Activated gamma-delta T cell treated with Interleukin-2 at 50 U/mL for 16 hours (primary cell): ENCODE measurements around the gene MCAT.
"Not testable (repeated sequence)": the region's sequence is repeated elsewhere in the genome, so short reads cannot be mapped to it uniquely, and the experiment has no call there.

Experiments
- DNase-seq: peaks from one replicate; pipeline ENCODE4 v3.0.0-alpha.2; 2020

Gene MCAT

DNA sequence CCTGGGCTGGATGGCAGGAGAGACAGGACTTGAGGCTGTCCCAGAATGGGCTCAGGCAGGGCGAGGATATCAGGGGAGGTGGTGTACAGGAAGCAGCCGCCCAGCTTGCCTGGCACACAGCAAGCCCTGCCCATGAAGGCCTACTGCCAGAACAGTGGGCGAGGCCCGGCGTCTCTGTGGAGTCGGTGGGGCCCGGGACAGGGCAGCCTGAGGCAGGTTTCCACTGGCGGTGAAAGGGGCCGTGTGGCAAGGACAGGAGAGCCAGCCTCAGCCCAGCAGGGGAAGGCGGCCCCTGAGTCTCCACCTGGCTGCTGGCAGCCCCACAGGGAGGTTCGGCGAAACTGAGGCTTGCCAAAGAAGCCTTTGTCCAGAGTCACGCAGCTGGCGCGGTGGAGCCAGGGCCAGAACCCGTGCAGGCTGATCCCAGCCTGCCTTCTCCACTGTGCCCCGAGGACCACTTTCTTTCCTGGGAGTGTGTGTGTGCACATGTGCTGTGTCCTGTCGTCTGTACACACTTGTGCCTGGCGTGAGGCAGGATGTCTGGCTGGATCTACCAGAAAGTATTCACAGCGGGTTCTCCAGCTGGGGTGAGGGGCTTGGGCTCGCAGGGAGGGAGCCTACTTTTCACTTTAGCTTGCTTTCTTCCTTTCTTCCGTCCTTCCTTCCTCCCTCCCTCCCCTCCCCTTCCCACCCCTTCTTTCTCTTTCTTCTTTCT lies 9.3 kb upstream of the MCAT start:
- DNase-seq, result peak; percentile 57

DNA sequence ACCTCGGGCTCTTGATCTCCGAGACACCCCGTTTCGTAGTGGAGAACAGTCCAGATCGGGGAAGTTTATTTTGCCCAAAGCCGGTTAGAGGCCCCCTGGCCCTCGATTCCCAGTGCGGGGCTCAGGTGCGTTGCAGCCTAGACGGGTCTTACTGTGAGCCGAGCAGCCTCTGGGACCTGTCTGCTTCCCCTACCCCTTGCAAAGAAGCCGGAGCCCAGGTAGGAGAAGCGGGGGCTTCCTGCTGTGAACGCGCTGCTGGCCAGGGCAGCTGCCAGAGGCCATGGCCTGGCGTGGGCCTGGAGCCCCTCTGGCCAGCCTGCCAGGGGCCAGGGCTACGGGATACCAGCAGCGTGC lies 8.8 kb upstream of the MCAT start:
- no peak for DNase-seq

DNA sequence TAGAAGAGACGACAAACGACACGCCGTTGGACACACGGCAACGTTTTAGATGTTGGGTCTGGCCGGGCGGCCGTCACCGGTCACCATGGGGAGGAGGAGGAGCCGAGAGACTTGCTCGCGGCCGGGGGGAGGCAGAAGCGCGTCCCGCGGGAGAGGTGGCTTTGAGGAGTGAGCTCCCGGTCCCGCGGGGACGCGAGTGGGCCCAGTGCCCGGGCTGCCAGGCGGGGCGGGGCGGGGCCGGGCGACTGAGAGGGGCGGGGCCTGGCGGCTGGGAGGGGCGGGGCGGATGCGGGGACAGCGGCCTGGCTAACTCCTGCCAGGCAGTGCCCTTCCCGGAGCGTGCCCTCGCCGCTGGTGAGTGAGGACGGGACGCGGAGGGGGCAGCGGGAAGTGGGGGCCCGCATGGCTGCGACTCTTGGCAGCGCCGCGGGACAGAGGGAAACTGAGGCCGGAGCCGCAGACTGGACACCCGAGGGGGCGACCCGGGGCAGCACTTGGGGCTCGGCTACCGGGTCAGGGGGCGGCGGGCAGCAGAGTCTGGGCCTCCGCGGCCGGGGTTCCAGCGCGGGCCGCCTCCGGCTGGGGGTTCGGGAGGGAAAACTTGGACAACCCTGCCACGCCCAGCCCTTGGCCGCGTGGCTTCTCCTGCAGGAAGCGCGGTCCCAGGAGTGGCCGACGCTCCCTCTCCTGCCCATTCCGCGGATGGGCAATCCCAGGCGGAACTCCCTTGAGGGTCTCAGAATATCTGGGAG lies 8.2 kb upstream of the MCAT start, which contains the start of gene TSPO:
TSS of gene TSPO (plus strand) at position 309 of the 752 bp plus-strand sequence. CDS start 7,680 bp downstream, outside the sequence.
- DNase-seq, result peak; percentile 48

DNA sequence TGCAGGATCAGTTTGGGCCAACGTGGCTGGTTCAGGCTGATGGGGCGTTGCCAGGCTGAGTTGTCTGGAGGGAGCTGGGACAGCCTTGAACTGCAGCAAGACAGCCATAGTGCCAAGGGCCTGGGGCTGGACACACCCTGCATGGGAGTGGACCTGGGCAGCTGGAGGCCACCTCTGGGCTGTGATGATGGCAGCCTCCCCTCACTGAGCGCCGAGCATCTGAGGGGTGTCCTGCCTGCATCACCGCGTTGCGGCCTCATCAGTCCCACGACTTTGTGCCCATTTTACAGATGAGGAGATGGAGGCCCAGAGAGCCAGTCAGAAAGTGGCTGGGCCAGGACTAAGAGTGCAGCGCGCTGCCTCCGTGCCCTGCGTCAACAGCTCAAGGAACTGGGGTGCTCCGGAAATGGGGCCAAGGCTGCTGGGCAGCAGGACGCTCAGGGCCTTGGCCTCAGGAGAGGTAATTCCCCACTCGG lies 7.6 kb upstream of the MCAT start:
- DNase-seq, result no peak

DNA sequence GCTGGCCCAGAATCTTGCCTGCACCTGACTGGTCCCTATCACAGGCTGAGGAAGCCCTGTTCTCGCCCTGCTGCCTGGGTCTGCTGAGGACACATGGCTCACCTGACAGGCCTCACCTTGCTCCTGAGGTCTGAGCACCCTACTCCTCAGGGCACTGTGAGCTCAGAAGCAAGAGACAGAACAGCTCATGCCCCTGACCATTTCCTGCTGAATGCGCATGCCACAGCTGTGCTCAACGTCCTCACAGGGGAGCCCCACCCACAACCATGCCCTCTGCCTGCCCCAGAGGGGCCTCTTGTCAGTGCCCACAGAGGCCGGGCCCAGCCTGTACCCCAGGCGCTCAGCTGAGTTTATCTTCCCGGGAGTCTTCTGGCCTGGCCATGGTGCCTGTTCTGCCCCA lies 5.4 kb upstream of the MCAT start:
- DNase-seq, result no peak

DNA sequence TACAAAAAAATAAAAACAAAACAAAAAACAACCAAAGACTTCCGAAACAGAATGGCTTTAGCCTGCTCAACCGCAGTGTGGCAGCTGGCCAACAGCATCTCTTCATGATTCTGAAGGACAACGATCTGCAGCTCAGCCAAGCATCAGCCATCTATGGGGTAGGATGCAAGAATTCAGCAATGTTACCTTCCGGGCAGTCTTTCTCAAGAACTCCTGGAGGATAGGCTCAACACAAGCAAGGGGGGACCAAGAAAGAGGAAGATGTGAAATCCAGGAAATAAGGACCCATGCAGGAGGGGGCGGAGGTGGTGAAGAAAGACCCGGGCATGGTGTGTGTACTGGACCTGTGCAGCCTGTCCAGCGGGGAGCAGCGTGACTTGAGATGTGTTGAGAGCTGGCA lies 4.6 kb upstream of the MCAT start:
- DNase-seq, result no peak

DNA sequence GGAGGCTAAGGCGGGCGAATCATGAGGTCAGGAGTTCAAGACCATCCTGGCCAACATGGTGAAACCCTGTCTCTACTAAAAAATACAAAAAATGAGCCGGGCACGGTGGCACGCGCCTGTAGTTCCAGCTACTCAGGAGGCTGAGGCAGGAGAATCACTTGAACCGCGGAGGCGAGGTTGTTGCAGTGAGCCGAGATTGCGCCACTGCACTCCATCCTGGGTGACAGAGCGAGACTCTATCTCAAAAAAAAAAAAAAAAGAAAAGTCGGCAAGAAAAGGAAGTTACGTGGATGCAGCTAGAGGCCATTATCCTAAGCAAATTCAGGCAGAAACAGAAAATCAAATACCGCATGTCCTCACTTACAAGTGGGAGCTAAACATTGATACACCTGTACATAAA lies 3.1 kb upstream of the MCAT start:
- not testable (repeated sequence) for DNase-seq

DNA sequence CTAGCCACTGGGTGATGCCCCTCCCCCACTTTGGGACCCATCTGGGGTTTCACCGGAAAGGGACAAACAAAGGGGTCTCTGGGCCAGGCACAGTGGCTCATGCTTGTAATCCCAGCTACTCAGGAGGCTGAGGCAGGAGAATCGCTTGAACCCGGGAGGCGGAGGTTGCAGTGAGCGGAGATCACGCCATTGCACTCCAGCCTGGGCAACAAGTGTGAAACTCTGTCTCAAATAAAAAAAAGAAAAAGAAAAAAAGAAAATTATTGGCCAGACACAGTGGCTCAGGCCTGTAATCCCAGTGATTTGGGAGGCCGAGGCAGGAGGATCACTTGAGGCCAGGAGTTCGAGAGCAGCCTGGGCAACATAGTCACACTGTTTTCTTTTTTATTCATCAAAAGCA lies 2.2 kb upstream of the MCAT start:
- DNase-seq, result not testable (repeated sequence)

DNA sequence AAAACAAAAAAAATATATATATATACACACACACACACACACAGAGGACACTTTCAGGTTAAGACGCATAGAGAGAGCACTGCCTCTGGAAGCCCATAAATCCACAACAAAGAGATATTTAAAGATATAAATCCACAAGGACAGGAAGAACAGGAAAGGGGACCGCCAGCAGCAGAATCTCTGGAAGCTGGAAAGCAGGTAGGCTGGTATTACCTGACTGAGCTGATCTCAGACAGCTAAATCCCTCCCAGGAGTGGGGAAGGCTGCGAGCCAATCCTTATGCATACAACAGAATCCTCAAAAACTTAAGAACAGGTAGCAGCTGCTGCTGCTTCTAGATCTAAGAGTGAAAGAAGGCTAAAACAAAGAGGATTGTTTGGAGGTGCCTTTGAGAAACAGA lies 1.8 kb upstream of the MCAT start:
- no peak for DNase-seq

DNA sequence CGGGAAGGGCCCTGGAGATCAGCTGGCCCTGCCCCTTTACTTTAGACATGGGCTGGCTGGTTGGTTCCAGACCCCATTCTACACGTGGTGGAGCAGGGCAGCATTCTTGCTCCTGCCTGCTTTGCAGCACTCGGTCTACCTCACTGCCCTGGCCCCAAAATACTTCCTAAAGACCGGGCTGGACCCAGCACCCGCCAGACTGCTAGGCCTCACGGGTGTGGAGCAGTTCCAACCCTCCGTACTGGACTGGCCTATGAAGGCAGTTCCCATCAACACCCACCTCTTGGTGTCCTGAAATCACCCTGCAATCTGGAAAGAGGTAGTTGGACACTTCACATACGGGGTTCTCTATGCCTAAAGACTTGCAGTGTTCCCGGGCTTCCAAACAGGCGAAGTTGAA lies 6.4 kb downstream of the MCAT start:
- DNase-seq, result no peak

DNA sequence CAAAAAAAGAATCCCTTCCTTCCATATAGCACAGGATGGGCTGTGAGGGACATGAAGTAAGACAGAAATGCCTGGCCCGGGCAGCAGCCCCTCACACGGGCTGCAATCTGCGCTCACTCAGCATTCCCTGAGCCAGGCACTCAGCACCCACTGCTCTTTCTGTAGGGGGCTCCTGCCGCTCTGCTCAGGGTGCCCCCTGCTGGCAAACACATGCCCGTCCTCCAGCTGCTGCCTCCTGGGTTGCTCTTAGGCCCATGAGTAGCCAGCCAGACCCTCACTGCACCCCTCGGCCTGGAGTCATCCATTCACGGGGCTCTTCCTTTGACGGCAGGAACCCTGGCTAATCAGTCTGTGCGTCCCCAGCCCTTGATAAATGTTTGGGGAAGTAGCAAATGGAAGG lies 6.9 kb downstream of the MCAT start:
- DNase-seq, result peak; percentile 45

DNA sequence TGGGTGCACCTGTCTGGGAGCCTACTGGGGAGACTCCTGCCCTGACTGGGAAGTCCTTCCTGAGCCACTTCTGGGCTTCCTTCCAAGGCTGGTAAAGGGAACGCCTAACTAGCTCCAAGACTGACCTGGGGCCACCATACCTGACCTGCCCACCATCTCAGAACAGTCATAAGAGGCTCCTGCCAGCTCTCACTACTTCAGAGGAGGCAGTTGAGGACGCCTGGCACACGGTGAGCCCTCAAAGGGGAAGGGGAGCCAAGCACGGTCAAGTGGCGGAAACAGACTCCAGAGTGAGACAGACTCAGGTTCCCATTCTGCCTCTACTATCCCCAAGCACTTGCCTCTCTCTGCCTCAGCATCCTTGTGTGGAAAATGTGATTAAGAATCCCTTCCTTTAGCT lies 7.6 kb downstream of the MCAT start:
- DNase-seq, result no peak

DNA sequence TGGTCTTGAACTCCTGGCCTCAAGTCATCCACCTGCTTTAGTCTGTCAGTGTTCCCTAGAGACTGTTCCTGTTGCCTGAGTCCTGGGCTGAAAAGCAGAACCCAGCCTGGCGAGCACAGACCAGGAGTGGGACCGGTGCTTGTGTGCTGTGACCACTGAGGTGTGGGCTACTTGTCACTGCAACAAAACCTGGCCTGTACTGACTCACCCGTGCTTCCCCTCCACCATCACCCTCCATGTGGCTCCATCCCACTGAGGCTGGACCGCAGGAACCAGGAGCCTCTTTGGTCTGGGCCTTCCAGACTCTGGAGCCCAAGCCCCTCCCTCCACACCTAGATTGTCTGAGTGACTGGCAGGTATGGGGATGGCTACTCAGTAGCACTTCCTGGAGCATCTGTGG lies 8.6 kb downstream of the MCAT start:
- DNase-seq, result no peak

DNA sequence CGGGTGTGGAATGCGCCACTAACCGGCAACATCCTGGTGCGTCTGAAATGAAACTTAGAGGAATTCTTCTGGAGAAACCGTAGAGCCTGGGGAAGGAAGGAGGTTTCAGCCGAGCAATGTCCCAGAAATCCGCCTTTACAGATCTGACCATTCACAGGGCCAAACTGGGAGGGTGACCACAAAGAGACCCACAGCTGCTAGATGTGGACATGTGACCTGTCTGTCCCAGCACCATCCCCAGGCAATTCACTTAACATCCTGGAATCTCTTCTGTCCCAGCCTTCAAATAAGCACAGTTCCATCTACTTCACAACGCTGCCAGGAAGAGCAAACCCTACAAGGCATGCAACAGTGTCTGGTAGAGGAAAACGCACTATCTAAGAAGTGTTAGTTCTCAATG lies 9.8 kb downstream of the MCAT start:
- DNase-seq, result no peak

DNA sequence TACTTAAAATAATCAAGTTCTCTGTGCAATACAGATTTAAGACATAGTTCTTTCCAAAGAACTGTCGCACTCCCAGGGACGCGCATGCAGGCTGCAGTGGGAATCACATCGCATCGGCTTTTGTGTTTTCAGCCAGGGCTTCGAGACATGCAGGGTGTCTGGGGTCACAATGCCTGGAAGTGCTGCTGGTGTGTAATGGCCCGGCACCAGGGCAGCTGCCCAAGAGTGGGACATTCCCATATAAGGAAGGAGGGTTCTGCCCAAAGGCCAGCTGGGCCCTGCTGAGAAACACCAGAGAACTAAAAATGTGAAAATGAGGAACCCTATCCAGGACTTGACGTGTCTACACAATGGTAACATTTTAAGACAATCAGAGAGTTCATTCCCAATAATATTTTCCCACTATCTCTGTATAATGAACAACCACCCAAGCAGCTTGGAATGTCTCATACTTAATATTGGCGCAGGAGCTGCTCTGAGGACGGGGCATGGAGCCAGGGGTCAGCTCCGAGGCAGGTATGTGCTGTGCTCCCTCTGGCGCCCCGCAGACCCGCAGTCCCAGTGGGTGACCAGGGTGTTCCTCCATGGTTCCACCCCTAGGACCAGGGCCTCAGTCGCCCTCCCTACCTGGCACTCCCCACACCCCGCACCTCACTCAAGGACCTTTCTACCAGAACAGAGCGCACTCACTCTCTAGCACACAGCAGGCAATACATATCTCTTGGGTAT lies 11.3 kb downstream of the MCAT start:
- no peak for DNase-seq

DNA sequence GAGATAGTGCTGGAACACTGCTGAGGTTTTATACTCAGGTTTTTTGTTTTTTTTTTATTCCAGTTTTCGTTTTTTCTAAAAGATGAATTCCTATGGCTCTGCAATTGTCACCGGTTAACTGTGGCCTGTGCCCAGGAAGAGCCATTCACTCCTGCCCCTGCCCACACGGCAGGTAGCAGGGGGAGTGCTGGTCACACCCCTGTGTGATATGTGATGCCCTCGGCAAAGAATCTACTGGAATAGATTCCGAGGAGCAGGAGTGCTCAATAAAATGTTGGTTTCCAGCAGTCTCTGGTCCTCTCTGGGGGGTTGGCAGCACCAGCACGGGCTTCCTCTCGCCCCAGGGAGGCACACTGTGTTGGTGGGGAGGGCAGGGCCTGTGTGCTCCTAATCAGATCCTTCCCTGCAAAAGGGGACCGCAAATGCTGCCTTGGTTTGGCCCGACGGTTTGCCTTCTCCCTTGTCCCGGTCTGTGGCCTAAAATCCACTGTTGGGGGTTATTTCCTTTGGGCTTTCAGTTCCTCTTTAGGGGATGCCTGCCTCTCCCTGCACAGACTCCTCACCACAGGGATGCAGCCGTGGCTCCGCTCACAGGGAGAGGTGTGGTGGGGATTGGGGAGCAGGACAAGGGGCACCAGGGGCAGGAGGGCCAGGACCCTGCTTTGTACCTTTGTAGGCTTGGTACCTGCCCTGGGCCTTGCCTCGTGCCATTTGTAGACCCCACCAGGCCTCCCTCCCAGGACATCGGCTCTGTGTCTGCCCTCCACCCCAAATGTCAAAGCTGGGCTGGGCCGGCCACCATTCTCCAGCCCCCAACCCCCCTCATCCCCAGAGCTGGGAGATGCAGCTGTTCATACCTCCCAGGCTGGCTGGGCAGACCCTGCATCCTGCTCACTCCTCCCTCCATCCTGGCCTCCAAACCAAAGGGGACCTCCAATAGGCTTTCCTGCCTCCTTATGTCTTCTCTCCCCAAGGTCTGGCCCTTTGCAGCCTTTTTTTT lies 13.5 kb downstream of the MCAT start:
- DNase-seq, result no peak

DNA sequence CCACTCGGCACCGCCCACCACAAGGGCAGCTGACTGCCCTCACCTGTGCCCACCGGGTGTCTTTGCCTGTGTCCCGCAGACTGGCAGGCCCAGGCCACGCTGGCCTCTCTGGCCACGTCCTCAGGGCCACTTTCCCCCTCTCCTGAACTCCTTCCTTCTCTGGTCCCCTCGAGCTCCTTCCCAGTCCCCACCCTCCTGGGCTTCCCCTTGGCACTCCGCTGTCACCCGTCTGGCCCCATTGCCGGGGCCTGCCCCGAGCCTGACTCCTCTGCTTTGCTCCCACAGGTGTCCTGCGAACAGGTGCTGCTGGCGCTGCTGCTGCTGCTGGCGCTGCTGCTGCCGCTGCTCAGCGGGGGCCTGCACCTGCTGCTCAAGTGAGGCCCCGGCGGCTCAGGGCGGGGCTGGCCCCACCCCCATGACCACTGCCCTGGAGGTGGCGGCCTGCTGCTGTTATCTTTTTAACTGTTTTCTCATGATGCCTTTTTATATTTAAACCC lies 14.2 kb downstream of the MCAT start:
- no peak for DNase-seq

DNA sequence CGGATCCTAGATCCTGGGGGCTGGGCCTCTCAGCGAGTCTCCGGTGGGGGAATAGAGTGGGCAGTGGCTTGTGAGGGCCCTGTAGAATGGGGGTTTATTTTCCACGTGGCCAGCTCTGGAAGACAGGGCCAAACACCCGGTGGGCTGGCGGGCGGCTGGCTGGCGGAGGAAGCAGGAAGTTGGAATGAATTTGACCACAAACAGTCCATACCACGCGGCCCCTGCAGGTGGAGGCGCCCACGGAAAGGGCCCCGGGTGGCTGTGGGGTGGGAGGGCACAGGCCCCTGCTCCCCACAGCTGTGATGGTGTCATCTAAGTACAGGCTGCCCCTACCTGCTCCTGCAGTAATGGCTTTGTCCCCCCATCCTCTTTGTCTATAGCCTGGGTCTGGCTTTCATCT lies 15.1 kb downstream of the MCAT start:
- no peak for DNase-seq

DNA sequence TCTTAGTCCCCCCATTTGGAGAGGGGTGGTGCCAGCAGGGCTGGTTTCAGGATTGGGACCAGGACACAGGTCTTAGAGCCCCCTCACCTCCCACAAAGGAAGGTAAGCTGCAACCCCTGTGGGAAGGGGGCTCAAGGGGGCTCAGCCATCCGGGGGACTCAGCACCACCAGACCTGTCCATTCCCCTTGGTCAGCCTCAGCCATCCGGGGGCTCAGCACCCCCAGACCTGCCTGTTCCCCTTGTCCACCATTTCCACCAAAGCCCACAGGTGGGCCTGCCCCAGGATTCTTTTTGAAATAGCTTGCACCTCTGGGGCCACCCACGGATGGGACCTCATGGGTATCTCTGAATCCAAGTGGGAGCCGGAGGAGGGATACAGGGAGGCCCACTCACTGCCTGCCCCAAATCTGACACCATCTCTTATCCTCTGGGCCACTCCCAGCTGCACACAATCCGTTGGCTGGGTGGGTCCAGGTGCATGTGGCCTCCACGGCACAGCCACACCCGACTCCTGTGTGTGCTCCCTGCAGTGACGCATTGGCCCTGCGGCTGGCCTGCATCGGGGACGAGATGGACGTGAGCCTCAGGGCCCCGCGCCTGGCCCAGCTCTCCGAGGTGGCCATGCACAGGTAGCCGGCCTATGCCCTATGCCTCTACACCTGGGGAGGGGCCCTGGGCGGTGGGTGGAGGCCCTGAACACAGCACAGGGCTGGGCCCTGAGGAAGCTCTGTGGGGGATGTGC lies 15.9 kb downstream of the MCAT start:
- no peak for DNase-seq

DNA sequence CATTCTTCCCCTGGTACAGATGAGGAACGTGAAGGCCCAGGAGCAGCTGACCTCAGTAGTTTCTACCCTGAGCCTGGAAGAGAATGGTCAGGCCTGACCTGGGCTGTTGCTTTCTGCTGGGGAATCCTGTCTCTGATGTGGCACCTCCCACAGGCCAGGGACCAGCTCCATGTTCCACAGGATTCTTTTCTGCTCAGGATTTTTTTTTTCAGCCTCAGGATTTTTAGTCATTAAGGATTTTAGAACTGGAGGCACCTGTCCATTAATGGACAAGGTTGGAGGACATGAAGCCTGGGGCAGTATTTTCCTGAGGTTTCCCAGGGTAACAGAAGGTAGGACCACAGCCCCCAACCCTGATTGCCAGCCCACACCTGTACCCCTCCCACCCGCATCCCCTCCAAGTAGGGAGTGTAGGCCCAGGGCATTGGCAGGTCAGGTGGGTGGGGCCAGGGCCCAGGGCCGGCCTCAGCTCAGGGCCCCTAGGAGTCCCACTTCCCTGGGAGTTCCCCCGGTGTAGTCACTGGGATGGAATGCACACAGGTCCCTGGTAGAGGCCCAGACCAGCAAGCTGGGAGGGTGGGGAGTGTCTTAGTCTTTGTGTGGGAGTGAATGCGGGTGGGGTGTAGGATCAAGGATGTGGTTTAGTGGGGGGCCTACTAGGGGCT lies 16.6 kb downstream of the MCAT start:
- DNase-seq, result no peak

DNA sequence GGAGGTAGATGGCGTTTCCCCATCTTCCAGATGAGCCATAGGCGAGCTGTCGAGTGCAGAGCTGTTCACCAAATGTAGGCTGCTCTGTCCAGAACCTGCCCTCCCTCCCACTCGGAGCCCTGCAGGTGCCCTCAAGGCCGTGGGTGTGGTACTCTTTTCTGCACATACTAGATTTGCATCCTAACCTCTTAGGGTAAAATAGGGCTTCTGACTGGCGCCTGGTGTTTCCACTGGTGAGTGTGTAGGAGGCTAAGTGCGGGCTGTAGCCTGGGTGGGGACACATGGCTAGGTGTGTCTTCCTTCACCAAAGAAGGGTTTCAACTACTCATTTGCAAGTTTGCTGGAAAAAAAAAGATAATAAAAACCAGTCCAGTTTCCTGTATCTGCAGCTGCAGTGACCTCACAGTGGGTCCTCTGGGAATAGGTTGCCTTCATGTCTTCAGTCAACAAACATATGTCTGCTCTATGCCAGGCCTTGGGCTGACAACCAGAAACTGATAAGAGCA lies 24.2 kb downstream of the MCAT start:
- DNase-seq, result no peak
